ENCODE data around the gene SYNGR2.

The SYNGR2 gene

DNA sequence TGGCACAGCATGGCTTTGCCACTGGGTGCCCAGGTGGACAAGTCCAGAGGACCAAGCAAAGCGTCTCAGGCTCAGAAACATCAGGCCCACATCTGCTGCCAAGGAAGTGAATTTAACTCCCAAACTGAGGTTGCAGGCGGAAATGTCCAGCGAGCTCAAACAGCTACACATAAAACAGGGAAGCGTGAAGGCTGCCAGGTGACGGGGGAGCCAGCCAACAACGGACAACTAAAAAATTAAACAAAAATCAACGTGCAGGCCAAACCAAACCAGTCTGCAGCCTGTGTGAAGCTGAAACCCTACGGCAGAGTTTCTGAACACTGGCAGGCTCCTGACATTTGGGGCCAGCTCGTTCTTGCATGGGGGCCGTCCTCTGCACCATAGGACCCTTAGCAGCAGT lies 16.0 kb downstream of the SYNGR2 start:
- ChIA-PET CTCF (interaction anchor here (0.5 to 7.8 kb wide), 4 partner anchors 9 to 411 kb away, joined by 3 to 94 read pairs (median 6); no protein-coding TSS in a partner anchor), POLR2A (interaction anchor here (0.8 to 2.0 kb wide), 6 partner anchors 9 to 67 kb away, joined by 3 to 8 read pairs (median 6); no protein-coding TSS in a partner anchor)
- no peak for TF ChIP-seq ZNF184 (tag by site-specific recombination; IDR thresholded peaks at IDR 0.05)
- TF ChIP-seq ZNF174 (tag by site-specific recombination; IDR thresholded peaks at IDR 0.05), result no peak
- TF ChIP-seq ZNF311 (tag by site-specific recombination; IDR thresholded peaks at IDR 0.05; ENCODE audit: borderline replicate concordance), result no peak
- TF ChIP-seq, protein P1, sequence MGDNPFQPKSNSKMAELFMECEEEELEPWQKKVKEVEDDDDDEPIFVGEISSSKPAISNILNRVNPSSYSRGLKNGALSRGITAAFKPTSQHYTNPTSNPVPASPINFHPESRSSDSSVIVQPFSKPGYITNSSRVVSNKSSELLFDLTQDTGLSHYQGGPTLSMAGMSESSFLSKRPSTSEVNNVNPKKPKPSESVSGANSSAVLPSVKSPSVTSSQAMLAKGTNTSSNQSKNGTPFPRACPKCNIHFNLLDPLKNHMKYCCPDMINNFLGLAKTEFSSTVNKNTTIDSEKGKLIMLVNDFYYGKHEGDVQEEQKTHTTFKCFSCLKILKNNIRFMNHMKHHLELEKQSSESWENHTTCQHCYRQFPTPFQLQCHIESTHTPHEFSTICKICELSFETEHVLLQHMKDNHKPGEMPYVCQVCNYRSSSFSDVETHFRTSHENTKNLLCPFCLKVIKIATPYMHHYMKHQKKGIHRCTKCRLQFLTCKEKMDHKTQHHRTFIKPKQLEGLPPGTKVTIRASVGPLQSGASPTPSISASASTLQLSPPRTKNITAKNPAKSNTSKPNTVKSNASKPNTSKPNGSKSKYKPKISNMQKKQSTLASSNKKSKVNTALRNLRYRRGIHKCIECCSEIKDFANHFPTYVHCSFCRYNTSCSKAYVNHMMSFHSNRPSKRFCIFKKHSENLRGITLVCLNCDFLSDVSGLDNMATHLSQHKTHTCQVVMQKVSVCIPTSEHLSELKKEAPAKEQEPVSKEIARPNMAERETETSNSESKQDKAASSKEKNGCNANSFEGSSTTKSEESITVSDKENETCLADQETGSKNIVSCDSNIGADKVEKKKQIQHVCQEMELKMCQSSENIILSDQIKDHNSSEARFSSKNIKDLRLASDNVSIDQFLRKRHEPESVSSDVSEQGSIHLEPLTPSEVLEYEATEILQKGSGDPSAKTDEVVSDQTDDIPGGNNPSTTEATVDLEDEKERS (tag by site-specific recombination; IDR thresholded peaks at IDR 0.05), result no peak
- TF ChIP-seq ZNF157 (tag by site-specific recombination; IDR thresholded peaks at IDR 0.05), result no peak
- no peak for TF ChIP-seq ZNF394 (tag by site-specific recombination; IDR thresholded peaks at IDR 0.05; ENCODE audit: borderline replicate concordance)
- TF ChIP-seq ZNF292 (tag by site-specific recombination; IDR thresholded peaks at IDR 0.05; ENCODE audit: borderline replicate concordance, low read depth), result no peak
- TF ChIP-seq, protein P2, sequence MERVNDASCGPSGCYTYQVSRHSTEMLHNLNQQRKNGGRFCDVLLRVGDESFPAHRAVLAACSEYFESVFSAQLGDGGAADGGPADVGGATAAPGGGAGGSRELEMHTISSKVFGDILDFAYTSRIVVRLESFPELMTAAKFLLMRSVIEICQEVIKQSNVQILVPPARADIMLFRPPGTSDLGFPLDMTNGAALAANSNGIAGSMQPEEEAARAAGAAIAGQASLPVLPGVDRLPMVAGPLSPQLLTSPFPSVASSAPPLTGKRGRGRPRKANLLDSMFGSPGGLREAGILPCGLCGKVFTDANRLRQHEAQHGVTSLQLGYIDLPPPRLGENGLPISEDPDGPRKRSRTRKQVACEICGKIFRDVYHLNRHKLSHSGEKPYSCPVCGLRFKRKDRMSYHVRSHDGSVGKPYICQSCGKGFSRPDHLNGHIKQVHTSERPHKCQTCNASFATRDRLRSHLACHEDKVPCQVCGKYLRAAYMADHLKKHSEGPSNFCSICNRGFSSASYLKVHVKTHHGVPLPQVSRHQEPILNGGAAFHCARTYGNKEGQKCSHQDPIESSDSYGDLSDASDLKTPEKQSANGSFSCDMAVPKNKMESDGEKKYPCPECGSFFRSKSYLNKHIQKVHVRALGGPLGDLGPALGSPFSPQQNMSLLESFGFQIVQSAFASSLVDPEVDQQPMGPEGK (tag by site-specific recombination; IDR thresholded peaks at IDR 0.05), result no peak
- no peak for TF ChIP-seq MZF1 (tag by site-specific recombination; IDR thresholded peaks at IDR 0.05; ENCODE audit: borderline replicate concordance)
- TF ChIP-seq, protein P3, sequence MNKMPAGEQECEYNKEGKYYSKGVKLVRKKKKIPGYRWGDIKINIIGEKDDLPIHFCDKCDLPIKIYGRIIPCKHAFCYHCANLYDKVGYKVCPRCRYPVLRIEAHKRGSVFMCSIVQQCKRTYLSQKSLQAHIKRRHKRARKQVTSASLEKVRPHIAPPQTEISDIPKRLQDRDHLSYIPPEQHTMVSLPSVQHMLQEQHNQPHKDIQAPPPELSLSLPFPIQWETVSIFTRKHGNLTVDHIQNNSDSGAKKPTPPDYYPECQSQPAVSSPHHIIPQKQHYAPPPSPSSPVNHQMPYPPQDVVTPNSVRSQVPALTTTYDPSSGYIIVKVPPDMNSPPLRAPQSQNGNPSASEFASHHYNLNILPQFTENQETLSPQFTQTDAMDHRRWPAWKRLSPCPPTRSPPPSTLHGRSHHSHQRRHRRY (tag by site-specific recombination; IDR thresholded peaks at IDR 0.05), result no peak
- no peak for TF ChIP-seq ZNF140 (tag by site-specific recombination; IDR thresholded peaks at IDR 0.05)
- no peaks in the 10 kb centered on the region for H3K9me3 ChIP-seq (ENCODE audit: control insufficient read depth, insufficient read depth, low read depth, low read length)
- no peak overlapping the region for H3K27ac ChIP-seq (ENCODE audit: extremely low read depth, low read depth, low read length)
- no peak overlapping the region for H3K4me3 ChIP-seq (ENCODE audit: low read depth, low read length)
- peaks cover 32 to 60% of the 10 kb centered on the region in 2 experiments for H3K36me3 ChIP-seq (ENCODE audit: control insufficient read depth in 2 of 2, insufficient read depth in 1 of 2, low read length in 2 of 2)
- peaks cover 2% of the 10 kb centered on the region for H3K4me1 ChIP-seq (ENCODE audit: control insufficient read depth, insufficient read depth, low read length)

DNA sequence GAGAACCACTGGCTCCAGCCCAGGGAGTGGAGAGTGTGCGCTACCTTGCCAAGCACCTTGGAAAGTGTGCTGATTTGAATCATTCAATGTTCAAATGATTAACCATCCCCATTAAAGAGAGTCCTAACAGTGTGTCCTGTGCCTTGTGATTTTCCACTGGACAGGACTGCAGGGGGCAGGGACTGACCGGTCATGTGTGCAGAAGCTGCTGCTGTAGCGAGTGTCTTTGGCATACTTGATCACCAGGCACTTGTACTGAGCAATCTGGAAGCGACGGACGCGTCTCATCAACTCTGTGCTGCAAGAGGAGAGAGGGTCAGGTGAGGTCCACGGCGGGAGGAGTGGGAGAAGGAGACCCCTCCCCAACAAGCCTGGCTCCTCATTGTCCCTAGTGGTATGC lies 16.5 kb downstream of the SYNGR2 start:
- H3K36me3 ChIP-seq (ENCODE audit: control insufficient read depth in 2 of 2, insufficient read depth in 1 of 2, low read length in 2 of 2), result peaks cover 28 to 55% of the 10 kb centered on the region in 2 experiments
- POLR2A ChIA-PET, result interaction anchor here (0.8 to 2.0 kb wide), 4 partner anchors 12 to 66 kb away, joined by 3 to 8 read pairs (median 4); no protein-coding TSS in a partner anchor
- H3K27ac ChIP-seq (ENCODE audit: extremely low read depth, low read depth, low read length), result no peak overlapping the region
- H3K9me3 ChIP-seq (ENCODE audit: control insufficient read depth, insufficient read depth, low read depth, low read length), result no peaks in the 10 kb centered on the region
- CTCF ChIA-PET, result interaction anchor here (2.4 to 7.8 kb wide), 3 partner anchors 10 to 72 kb away, joined by 13 to 94 read pairs (median 16); no protein-coding TSS in a partner anchor
- peaks cover 2% of the 10 kb centered on the region for H3K4me1 ChIP-seq (ENCODE audit: control insufficient read depth, insufficient read depth, low read length)
- H3K4me3 ChIP-seq (ENCODE audit: low read depth, low read length), result no peak overlapping the region
- TF ChIP-seq ZBTB21 (tag by site-specific recombination; IDR thresholded peaks at IDR 0.05) (no peak), ZSCAN30 (tag by site-specific recombination; IDR thresholded peaks at IDR 0.05) (no peak), ZNF2 (tag by site-specific recombination; IDR thresholded peaks at IDR 0.05) (no peak), ZNF600 (tag by site-specific recombination; IDR thresholded peaks at IDR 0.05) (no peak), IKZF3 (tag by site-specific recombination; IDR thresholded peaks at IDR 0.05) (no peak), ZBTB7A (tag by site-specific recombination; IDR thresholded peaks at IDR 0.05; ENCODE audit: low read depth) (no peak), ZNF302 (tag by site-specific recombination; IDR thresholded peaks at IDR 0.05; ENCODE audit: low read depth) (no peak), ZNF16 (tag by site-specific recombination; IDR thresholded peaks at IDR 0.05; ENCODE audit: low read depth) (no peak), SP7 (tag by site-specific recombination; IDR thresholded peaks at IDR 0.05) (no peak), ZNF510 (tag by site-specific recombination; IDR thresholded peaks at IDR 0.05; ENCODE audit: insufficient replicate concordance) (no peak), ZNF626 (tag by site-specific recombination; IDR thresholded peaks at IDR 0.05) (no peak), ZNF175 (tag by site-specific recombination; IDR thresholded peaks at IDR 0.05) (no peak)
- TF ChIP-seq, protein P4, sequence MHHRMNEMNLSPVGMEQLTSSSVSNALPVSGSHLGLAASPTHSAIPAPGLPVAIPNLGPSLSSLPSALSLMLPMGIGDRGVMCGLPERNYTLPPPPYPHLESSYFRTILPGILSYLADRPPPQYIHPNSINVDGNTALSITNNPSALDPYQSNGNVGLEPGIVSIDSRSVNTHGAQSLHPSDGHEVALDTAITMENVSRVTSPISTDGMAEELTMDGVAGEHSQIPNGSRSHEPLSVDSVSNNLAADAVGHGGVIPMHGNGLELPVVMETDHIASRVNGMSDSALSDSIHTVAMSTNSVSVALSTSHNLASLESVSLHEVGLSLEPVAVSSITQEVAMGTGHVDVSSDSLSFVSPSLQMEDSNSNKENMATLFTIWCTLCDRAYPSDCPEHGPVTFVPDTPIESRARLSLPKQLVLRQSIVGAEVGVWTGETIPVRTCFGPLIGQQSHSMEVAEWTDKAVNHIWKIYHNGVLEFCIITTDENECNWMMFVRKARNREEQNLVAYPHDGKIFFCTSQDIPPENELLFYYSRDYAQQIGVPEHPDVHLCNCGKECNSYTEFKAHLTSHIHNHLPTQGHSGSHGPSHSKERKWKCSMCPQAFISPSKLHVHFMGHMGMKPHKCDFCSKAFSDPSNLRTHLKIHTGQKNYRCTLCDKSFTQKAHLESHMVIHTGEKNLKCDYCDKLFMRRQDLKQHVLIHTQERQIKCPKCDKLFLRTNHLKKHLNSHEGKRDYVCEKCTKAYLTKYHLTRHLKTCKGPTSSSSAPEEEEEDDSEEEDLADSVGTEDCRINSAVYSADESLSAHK (tag by site-specific recombination; IDR thresholded peaks at IDR 0.05), result no peak
- TF ChIP-seq, protein P5, sequence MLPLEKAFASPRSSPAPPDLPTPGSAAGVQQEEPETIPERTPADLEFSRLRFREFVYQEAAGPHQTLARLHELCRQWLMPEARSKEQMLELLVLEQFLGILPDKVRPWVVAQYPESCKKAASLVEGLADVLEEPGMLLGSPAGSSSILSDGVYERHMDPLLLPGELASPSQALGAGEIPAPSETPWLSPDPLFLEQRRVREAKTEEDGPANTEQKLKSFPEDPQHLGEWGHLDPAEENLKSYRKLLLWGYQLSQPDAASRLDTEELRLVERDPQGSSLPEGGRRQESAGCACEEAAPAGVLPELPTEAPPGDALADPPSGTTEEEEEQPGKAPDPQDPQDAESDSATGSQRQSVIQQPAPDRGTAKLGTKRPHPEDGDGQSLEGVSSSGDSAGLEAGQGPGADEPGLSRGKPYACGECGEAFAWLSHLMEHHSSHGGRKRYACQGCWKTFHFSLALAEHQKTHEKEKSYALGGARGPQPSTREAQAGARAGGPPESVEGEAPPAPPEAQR (tag by site-specific recombination; IDR thresholded peaks at IDR 0.05), result no peak

Data from HEK293 (cell line).